Measurements from ENCODE around the gene OR52K2.
"Not testable (repeated sequence)": the region's sequence is repeated elsewhere in the genome, so short reads cannot be mapped to it uniquely, and the experiment has no call there.

OR52K2 gene

GRCh38 chr11:4448995-4449394, at the start of gene OR52K2:
OR52K2 (plus strand) TSS chr11:4449295; CDS start chr11:4449340, 45 bp downstream.
- no peak for DNase-seq

- DNase-seq = not testable (repeated sequence)
Observed at GRCh38 chr11:4406206-4406605, 42.9 kb upstream of the OR52K2 start.

- DNase-seq = no peak
Observed at GRCh38 chr11:4416306-4416705, 32.8 kb upstream of the OR52K2 start.

- no peak for DNase-seq
Observed at GRCh38 chr11:4416816-4417215, 32.3 kb upstream of the OR52K2 start.

GRCh38 chr11:4418403-4418802, 30.7 kb upstream of the OR52K2 start:
- DNase-seq = no peak

GRCh38 chr11:4430051-4430450, 19.0 kb upstream of the OR52K2 start:
- no peak for DNase-seq

- no peak for DNase-seq
Observed at GRCh38 chr11:4433856-4434255, 15.2 kb upstream of the OR52K2 start.

GRCh38 chr11:4436411-4436810, 12.7 kb upstream of the OR52K2 start:
- no peak for DNase-seq

GRCh38 chr11:4441515-4441914, 7.6 kb upstream of the OR52K2 start:
- no peak for DNase-seq

- DNase-seq = no peak
Observed at GRCh38 chr11:4443232-4443891, 5.7 kb upstream of the OR52K2 start.

GRCh38 chr11:4453118-4453517, 4.0 kb downstream of the OR52K2 start:
- DNase-seq = no peak

- DNase-seq = no peak
Observed at GRCh38 chr11:4454021-4454420, 4.9 kb downstream of the OR52K2 start.

GRCh38 chr11:4455419-4455818, 6.3 kb downstream of the OR52K2 start:
- DNase-seq = no peak

GRCh38 chr11:4459500-4459899, 10.4 kb downstream of the OR52K2 start:
- no peak for DNase-seq

GRCh38 chr11:4460151-4460550, 11.1 kb downstream of the OR52K2 start:
- no peak for DNase-seq

- no peak for DNase-seq
Observed at GRCh38 chr11:4464216-4465159, 15.4 kb downstream of the OR52K2 start.

GRCh38 chr11:4465407-4465806, 16.3 kb downstream of the OR52K2 start:
- DNase-seq = no peak

- no peak for DNase-seq
Observed at GRCh38 chr11:4466131-4466870, 17.2 kb downstream of the OR52K2 start.

- DNase-seq = no peak
Observed at GRCh38 chr11:4466871-4467442, 17.9 kb downstream of the OR52K2 start.

GRCh38 chr11:4467811-4468606, 18.9 kb downstream of the OR52K2 start:
- no peak for DNase-seq

GRCh38 chr11:4479644-4480043, 30.5 kb downstream of the OR52K2 start:
- no peak for DNase-seq

GRCh38 chr11:4480577-4481239, 31.6 kb downstream of the OR52K2 start:
- no peak for DNase-seq
